ENCODE results near the gene TCF7L1. TPM values are rescaled to one million over a fixed set of nuclear protein-coding genes. Genes with fewer than 3 reads are reported as not detected.
A peak's percentile ranks its signal among the peaks of the same experiment; 100 is the strongest.

TCF7L1 gene
- total and polyA plus RNA-seq, 2 of the 13 experiments (the other 11 are each of a cell fraction or from before 2014, with no cell fraction given), result 0.04 to 0.15 TPM

DNA sequence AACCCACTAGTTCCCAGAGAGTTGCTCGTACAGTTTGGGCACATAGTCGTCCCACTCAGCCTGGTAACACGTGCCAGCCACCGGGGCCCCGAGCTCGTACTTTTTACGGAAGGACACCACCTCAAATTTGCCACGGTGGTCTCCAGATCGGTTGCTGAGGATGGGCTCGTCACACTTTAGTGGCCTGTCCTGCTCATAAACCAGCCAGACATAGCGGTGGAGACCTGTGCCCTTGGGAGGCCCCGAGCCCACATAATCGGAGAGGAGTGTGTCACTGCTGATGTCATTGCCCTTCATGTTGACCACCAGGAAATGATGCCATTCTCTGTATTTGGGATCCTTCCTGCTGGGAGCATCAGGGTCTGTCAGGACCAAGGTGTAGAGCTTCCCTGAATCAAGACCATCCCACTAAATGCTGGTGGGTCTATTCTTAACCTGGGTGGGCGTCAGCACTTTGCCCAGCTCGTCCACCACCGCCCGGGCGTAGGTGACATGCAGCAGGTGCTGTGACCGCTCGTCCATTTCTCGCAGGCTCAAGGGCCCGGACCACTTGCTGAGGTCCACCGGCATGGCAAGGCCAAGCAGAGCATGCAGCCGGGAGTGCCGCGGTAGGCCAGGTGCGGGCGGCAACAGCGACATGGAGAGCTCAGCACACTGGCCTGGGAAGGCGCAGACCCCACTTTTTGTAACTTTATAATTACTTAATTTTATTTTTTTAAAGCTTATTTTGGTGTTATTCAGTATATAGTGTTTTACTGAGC lies 208.3 kb downstream of the TCF7L1 start (continued):
- peak; percentile 30; the same call in 1 of the 2 replicates for TF ChIP-seq CREB1 (IDR thresholded peaks at IDR 0.05)
- no peak for TF ChIP-seq CREB1 (CRISPR knock-in tag; IDR thresholded peaks at IDR 0.05)
- TF ChIP-seq FOXJ3 (CRISPR knock-in tag; IDR thresholded peaks at IDR 0.05; ENCODE audit: borderline replicate concordance), result no peak
- TF ChIP-seq FLYWCH1 (CRISPR knock-in tag; IDR thresholded peaks at IDR 0.05), result no peak
- TF ChIP-seq KLF13 (CRISPR knock-in tag; IDR thresholded peaks at IDR 0.05), result no peak
- no peak for TF ChIP-seq ZBTB38 (CRISPR knock-in tag; IDR thresholded peaks at IDR 0.05)
- TF ChIP-seq SMC3 (IDR thresholded peaks at IDR 0.05; ENCODE audit: low read length), result no peak
- TF ChIP-seq TP53 (CRISPR knock-in tag; conservative IDR thresholded peaks at IDR 0.05), result no peak
- no peak for TF ChIP-seq ZNF274 (CRISPR knock-in tag; IDR thresholded peaks at IDR 0.05)
- peak; percentile 56 for TF ChIP-seq POLR2G (IDR thresholded peaks at IDR 0.05; ENCODE audit: low read depth, low read length)
- TF ChIP-seq TCF7 (IDR thresholded peaks at IDR 0.05; ENCODE audit: low read depth), result no peak
- peak; percentile 79 for TF ChIP-seq AGO2 (optimal IDR thresholded peaks at IDR 0.05; ENCODE audit: low read depth, low read length)
- TF ChIP-seq ZBTB10 (CRISPR knock-in tag; IDR thresholded peaks at IDR 0.05; ENCODE audit: borderline replicate concordance), result no peak
- no peak for TF ChIP-seq ETV6 (CRISPR knock-in tag; conservative IDR thresholded peaks at IDR 0.05)
- TF ChIP-seq SALL2 (CRISPR knock-in tag; IDR thresholded peaks at IDR 0.05), result no peak

Measured in HepG2 (cell line).